HG03064 (cell line): ENCODE data around the gene UBXN11.
"Not testable (repeated sequence)": the region's sequence is repeated elsewhere in the genome, so short reads cannot be mapped to it uniquely, and the experiment has no call there.

ENCODE experiments used
- ATAC-seq: cut with Tn5 transposase; IDR thresholded peaks from one replicate; pipeline ENCODE4 v1.9.1; 2021; ENCODE audit warnings: low read depth; ENCODE audit not compliant: unreplicated experiment

UBXN11 gene

DNA sequence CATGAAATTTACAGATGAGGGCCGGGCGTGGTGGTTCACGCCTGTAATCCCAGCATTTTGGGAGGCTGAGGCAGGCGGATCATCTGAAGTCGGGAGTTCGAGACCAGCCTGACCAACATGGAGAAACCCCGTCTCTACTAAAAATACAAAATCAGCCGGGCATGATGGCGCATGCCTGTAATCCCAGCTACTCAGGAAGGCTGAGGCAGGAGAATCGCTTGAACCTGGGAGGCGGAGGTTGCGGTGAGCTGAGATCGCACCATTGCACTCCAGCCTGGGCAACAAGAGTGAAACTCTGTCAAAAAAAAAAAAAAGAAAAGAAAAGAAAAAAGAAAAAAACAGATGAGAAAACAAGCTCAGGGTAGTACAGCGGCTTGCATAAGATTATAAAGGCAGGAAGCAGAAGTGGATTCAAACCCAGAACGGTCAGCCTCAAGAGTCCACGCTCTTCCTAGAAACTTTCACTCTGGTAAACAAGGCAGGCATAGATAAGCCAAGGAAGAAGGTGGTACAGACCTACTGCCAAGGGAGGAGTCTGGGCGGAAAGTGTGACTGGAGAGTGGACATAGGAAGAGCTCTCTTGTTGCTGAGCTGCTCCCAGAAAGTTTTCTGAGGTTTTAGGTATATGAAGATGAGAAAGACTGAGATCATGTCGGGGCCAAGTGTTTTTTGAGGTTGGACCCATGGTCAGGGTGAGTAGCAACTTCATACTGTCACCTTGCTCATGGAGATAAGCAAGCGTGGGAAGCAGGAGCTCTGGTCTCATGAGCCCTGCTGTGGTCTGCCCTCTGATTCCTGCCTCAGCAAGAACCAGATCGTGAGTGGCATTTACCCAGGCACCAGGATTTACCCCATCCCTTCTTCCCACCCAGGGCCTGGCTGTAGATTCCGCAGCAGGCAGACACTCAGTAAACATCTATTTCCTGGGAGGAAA, 1.8 kb upstream of the UBXN11 start:
- not testable (repeated sequence) for ATAC-seq

DNA sequence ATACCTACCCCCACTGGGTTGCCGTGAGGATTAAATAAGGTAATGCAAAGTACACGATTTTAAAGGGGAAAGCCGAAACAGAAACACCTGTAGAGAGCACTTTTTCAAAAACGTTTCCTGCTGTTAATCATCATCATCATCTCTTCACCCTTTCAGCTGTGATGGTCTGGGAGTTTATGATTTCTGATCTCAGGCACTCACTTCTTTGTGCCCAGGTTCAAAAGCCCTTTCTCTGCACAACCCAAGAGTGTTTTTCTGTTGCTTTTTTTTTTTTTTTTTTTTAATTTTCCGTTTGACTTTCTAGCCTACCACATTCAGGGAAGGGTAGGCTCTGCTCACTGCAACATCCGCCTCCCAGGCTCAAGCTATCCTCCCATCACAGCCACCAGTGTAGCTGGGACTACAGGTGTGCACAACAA, 936 bp upstream of the UBXN11 start:
- ATAC-seq: no peak

DNA sequence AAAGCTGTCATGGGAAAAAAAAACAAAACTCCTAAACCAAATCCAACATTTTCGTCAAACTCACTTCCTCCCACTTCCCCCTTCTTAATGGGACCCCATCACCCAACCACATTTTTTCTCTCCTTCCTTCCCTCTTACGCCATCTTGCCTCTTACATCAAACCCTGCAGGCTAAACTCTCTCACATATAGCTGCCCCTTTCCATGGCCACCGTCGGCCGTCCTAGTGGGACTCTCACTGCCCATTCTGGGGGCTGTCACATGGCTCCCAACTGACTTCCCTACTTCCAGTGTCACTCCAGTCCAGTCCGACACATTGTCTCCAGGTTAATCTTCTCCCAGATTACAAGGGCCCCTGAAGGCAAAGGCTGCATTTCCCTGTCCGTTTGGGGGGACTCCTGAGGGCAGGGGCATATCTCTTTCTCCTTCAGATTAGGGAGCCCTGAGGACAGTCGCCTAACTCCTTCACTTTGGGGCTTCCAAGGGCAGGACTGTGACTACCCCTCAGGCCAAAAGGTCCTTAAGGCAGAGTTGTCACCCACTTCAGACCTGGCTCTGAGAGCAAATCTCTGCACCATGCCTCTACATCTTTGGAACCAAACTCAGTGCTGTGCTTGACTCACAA, 658 bp downstream of the UBXN11 start:
- no peak for ATAC-seq

DNA sequence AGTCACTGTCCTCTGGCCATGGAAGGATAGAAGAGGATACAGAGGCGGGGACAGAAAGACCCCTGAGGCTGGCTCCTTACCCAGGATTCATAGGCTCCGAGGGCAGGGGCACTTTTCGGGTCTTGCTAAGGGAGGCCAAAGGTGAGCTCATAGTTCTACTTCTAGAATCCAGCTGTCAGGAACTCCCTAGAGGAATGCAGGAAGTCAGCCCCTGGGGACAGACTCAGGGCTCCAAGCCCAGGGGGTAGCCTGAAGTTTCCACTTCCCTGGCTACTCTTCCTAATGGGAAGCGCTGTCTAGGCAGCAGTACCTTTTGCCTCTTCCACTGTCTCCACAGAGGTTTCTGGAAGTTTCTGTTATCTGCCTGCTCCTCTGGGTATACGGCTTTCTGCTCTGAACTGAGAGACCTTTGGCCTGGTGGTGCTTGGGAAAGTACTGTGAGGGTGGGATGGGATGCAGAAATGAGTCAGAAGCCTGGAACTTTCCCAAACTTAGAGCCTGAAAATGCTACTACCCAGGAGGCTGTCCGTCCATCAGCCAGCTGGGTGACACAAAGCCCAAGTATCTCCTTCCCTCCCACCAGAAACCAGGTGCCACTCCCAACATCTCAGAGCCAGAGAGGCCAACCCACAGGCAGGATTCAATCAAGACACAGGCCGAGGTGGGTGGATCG, 3.6 kb downstream of the UBXN11 start:
- no peak for ATAC-seq

DNA sequence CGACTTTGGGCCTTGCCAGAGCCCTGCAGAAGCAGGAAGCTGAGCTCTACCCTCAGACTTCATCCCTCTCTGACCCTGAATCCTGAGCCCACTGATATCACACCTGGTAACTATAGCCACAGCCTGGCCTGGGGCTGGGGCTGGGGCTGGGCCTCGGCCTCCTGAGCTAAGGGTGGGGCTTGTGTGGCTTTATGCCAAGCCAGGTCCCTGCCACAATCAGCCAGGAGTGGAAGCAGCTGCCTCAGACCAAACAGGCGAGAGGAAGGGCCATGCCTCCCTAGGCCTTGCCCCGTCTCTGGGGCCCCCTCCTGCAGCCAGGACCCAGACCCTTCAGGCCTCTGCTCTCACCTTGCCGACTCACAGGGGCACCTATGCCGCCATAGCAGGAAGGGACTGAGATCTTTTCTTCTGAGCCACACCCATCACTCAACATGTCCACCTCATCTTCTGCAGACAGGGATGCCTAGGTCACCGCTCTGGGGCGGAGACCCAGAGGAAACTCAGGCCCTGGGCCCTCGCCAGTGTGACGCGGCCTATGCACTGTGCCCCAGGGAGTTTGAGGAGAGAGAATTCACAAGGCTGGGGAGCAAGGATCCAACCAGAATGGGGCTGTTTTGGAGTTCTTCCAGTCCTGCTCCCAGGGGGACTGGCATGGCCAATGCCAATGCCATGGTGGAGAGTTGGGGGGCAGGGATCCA, 5.7 kb downstream of the UBXN11 start:
- ATAC-seq: no peak

DNA sequence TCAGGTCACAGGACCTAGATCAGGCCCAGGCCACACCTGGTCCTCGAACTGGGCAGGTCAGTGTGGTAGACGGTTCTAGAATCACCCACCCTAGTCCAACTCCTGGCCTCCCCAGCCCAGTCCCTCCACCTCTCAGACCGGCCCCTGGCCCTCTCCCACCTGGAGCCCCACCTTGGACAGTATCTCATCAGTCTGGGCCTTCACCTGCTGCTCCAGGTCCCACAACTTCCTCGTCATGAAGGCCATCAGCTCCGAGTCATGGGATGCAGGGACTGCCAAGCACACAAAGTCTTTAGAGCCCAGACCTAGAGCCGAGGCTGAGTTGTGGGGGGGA, 8.7 kb downstream of the UBXN11 start:
- no peak for ATAC-seq

DNA sequence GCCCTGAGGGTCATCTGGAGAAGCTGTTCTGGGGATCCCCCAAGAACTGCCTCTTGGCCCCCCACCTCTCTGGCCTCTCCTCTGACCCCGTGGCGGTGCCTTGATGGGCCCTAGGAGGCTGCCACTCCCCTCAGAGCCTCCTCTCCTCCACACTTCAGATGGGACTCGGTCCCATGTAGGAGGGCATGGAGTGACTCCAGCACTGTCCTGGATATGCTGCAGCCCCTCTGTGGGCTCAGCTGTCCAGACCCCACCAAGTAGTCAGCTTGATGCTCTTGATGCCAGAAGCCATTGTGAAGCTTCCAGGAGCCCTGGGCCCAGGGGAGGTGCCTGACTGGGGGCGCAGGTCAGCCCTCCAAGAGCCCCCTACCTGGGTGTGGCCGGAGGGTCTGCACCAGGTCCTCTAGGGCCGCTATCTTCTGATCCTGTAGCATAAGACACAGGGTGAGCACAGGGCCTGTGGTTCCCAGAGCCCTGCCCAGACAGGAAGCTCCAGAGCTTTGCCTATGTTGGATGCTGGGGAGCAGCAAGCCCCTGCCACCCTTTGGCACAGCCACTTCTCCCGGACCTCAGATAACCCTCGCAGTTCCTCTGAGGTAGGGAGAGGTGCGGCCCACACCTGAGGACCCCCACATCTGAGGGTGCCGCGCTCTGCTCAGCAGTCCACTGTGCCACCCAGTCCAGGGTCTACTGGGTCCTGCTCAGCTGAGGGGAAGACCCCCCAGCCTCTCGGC, 9.2 kb downstream of the UBXN11 start:
- no peak for ATAC-seq

DNA sequence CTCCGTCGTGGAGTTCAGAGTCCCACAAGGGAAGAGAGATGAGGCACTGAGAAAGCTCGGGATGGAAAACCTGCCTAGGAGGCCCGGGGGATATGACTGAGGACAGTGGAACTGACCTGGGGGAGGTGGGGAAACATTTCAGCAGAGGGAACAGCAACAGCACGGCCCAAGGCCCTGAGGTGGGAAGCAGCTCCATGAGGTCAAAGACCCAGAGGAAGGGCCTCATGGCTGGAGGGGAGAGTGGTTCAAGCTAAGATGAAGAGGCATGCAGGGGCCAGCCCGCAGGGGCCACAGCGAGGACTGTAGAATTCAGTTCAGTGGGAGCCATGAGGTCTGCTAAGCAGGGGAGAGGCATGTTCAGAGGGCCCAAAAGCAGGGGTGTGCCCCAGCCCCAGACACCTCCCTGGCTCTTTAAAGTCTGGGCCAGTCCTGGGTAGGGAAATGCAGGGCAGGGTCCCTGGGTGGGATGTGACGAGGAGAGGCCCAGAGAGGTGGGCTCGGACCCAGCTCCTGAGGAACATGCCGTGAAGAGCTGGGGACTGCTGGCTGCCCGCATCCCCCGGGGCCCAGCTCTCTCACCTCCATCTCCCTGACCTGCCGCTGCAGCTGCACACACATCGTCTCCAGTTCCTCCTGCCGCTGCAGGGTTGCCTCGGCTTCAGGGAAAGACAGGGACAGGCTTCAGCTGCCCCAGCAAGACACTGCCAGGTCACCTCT, 9.9 kb downstream of the UBXN11 start:
- no peak for ATAC-seq

DNA sequence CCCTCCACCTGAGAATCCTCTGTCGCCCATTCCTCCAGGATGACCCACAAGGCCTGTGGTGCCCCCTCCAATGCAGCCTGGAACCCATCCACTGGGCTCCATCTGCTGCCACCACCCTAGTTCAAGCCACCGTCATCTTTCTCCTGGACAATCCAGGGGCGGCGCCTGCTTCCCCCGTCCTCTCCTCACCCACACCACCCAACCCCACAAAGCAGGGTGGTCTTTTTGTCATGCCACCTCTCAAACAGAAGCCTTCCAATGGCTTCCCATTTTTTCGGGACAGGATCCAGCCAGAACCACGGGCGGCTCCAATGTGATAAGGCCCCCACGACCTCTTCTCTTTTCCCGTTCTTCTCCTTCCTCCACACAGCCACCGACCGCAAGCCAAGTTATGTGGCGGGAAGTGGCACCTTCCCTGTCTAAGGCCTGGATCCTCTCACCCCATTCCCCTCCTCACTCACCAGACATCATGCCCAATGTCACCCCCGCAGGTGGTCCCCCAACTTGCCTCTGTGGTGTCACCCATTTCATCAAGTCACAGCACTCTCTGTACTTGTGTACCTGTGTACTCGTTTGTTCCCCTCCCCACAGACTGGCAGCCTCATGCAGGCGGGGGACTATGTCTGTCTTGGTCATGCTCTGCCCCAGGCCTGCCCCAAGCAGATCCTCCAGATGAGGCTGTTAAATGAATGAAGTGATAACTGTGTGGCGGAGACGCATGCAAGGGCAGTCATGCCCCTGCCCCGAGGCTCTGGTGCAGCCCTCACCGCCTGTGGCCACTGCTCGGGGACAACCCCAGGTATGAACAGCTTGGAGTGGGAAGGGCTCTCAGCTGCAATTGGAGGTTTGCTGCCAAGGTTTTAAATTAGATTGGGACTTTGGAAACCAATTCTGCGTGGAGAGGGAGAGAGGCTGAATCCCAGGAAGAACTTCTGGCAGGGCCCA, 11.0 kb downstream of the UBXN11 start:
- ATAC-seq: no peak

DNA sequence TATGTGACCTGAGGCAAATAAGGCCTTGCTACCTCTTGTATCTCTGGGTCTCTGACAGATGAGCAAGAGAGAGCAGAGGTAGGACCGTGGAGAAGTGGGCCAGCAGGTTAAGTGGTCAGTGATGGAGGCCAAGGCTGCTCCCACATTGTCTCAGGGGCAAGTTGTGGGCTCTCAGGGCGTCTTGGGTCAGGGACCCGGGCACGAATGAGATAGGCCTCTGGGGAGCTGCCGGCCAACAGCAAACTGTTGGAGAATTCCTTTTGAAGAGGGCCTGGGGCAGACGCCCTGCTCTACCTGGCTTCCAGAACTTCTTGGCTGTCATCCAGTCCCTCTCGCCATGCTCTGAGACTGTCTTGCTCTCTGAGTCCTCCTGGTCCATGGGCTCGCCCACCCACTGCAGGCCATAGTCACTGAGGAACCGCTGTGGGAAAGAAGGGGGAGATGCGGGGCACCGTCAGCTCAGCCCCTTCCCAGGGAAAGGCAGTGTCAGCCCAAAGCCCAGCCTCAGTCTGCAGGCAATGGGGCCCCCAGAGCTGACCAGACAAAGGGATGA, 12.4 kb downstream of the UBXN11 start:
- ATAC-seq: no peak

DNA sequence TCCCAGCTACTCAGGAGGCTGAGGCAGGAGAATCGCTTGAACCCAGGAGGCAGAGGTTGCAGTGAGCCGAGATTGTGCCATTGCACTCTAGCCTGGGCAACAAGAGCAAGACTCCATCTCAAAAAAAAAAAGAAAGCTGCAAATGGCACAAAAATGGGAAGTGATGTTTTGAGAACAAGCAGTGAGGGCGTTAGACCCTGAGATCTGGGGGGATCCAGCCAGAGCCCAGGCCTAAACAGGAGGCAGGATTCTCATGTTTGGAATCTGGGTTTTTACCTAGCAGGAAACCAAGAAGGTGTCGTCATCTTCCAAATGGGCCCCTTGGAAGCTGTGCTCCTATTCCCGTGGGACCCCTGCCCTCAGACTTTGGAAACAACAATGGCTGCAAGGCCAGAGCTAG, 13.7 kb downstream of the UBXN11 start:
- not testable (repeated sequence) for ATAC-seq

DNA sequence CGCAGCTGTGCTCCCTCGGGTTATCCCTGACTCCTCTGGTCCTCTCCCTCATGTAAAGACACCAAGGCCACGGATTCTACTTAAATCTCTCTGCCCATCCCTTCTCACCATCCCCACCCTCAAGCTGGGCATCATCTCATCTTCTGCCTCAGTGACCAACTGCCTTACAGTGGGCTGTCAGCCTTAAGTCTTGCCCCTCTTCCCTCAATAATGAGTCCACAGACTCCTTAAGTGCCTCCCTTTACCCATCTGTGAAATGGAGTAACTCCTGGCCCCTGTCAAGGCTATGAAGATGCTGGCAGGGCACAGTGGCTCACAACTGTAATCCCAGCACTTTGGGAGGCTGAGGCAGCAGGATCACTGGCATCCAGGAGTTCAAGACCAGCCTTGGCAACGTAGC, 14.5 kb downstream of the UBXN11 start:
- ATAC-seq: no peak

DNA sequence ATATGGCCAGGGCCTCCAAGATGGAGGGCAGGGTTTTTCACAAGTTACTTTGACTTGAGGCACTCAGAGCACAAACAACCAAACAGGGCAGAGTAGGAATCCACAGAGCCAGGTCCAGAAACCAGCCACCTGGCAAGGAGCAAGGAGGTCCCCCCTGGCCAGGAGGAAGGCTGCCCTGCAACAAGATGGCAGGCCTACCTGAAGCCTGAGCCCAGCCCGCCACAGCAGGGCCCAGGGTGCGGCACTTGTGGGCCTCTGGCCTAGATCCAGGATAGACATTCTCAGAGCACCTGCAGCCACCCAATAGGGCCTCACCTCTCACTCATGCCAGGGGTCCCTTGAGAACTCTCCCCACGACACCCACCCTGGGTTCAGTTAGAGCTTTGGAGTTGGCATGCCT, 15.0 kb downstream of the UBXN11 start:
- ATAC-seq: no peak

DNA sequence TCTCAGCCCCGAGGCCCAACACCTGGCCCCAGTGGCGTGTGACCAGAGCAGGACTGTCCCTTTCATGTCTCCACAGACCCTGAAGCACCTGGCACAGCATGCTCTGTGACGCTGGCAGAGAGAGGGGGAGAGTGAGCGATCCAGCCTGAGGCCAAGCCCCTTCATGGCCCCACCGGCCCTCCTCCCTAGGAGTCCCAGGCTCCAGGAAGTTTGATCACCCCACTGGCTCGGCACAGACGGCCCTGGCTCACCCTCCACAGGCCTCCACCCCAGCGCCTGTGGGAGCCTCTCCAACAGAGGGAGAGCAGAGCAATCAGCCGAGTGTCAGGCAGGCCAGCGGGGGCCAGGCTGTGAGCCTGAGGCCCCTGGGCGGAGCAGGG, 15.6 kb downstream of the UBXN11 start:
- ATAC-seq: no peak

DNA sequence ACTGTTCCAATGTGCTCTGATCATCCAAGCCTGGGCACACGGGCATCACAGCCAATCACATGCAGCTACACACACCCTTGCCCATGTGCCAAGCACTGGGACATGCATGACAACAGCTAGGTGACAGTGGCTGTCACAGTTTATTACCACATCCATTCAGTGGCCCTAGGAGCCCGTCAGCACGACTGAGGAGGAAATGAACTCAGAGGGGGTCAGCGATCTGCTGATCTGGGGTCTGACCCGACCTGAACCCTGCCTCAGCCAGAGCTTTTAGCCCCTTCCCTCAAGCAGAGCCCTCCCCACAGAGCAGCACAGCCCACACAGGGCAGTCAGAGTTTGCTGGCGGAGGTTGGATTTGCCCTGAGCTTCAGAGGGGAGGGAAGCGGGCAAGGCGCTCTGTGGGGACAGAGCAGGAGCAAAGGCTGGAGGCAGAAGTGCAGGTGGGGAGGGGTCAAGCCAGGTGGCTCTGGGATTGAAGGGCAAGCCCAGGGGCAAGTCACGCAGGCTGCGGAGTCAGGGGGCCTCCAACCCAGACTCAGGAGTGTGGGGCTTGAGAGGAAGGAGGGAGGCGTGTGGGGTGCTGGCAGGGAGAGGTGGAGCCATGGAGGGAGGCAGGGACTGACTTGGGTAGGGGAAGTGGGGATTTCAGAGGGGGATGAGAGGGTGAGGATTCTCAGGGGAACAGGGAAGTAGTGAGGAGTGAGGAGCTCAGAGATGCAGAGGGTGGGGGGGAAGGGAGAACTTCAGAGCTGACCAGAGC, 16.1 kb downstream of the UBXN11 start:
- ATAC-seq: no peak

DNA sequence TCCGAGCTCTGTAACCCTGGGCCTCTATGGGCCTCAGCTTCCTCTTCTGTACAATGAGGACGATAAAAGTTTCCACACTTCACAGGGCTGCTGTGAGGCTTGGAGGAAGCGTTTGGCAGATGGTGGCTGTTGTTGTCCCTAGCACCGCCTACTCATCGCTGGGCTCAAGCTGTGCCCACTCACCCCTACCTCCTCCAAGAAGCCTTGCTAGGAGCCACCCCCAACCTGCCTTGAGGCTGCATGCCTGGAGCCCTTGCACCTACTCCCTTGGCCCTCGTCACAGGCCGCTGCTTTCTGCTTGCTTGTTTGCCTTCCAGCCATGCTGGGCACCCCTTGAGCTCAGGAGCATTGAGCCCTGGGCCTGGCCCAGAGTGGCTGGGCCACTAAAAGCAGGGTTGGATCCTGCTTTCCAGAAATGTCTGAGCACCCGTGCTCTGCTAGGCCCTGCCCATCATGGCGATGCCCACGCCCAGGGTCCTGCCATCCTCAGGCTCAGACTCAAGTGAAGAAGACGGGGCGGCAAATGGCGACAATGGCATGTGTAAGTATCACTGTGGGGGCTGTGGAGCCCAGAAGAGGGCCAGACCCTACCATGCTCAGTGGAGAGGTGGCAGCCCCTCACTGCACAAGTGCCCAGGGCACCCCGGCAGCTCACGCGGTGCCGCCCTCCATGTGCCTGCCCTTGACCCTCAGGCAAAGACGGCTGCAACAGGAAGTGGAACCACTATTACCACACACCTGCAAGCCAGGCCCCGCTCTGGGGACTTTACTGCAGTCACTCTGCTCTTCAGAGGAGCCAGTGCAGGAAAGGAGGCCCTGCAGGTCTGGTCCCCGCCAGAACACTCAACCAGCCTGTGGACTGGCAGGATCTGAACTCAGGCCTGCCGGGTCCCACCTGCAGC, 17.0 kb downstream of the UBXN11 start:
- ATAC-seq: no peak
